Inflammatory macrophage (primary cell): ENCODE data around the gene SLC6A12.
"Not testable (repeated sequence)": the region's sequence is repeated elsewhere in the genome, so short reads cannot be mapped to it uniquely, and the experiment has no call there.

Experiments
- DNase-seq, 2 donors: peaks; one replicate each; pipeline ENCODE4 v3.0.0-alpha.2; 2020 to 2022

The SLC6A12 gene

GRCh38 chr12:196436-196835, 17.5 kb downstream of the SLC6A12 start:
- no peak for DNase-seq

DNA sequence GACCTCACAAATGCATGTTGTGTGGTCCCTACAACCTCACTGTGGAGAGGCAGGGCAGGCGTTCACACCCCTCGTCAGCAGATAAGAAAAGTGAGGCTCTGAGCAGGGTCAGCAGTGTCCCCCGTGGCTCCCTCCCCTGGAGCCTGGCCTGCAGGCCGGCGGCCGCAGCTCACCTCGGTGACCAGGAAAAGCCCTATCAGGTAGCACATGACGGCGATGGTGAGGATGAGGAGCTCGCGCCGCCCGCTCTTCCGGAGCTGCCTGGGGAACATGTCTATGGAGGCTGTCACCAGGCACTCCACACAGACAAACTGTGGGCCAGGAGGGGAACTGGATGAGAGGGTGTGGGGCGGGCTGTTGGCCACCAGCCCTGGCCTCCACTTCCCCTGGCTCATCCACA, 18.0 kb downstream of the SLC6A12 start:
- DNase-seq = no peak

DNA sequence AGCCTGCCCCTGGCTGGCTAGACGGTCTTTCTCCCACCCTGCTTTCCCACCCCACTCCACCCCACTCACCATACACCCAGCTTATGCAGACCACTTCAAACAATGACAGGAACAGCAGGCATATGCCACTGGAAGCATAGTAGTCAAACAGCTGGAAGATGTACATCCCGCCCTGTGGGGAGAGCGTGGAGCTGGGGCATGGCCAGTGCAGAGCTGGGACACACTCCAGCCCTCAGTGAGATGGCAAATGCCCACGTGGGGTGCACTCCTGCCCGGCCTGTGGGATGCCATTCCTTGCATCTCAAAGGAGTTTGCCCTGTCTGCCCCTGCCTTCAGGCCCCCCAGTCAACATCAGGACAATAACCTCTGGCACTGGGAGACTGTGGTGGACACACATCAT, 18.8 kb downstream of the SLC6A12 start:
- DNase-seq = no peak

DNA sequence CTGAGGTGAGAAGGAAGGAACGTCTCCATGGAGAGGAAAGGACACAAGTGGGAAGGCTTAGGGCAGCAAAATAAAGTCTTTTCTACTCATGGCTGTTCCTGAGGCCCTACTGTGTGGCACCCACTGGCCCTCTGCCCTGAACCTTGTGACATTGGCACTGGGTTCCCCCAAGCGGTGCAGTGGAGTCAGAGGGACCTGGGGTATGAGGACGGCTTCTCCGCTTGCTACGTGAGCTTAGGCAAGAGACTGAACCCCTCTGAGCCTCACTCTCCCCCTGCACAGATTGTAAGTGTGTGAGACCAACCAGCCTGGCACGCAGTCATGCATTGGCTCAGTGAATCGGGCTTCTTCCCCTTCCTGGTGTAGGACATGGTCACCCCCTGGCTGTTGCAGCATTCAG, 19.7 kb downstream of the SLC6A12 start:
- no peak for DNase-seq

DNA sequence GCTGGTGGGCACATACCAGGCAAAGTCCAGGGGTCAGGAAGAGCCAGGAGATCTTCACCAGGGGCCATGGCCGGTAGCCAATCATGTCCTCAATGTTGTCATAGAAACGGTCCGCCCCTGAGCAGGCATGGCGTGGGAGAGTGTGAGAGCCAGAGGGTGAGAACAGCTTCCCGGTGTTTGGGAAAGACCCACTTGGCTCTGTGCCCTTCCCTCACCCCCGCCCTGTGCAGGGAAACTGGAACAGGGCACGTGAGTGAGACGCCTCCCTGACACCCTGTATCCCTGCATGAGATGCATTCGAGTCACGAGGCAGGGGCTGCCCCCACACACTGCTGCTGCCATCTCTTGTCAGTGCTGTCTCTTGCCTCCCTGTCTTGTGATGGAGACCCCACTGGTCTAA, 20.7 kb downstream of the SLC6A12 start:
- DNase-seq = no peak

GRCh38 chr12:191541-191940, 22.4 kb downstream of the SLC6A12 start:
- DNase-seq = no peak

DNA sequence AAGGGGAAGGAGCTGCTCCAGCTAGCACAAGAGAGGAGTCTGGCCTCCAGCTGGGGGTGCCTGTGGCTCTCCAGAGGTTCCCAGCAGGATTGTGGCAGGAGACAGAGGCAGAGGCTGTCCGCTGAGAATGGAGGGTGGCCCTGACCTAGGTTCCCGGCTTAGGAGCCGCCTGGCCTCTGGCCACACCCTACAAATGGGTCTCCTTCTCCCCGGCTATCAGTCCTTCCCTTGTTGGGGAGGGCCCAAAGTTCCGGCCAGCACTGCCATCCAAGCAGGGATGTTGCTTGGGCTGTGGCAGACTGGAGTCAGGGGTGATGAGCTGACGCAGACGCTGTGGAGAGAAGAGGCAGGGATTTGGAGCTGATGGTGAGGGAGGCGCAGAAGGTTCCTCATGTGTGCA, 23.1 kb downstream of the SLC6A12 start:
- DNase-seq = no peak

DNA sequence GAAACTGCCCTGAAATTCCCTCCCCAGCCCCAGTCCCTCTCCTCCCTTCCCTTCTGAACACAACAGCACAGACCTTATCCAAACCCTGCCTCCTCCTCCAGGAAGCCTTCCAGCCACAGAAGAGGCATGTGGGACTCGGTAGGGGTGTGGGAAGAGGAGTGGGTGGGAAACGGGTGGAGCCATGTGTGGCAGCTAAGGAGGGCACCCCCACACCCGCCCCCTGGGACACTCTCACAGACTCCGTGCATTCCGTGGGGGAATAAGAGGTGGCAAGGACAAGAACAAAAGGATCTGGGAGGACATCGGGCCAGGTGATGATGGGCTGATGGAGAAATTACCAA, 24.4 kb downstream of the SLC6A12 start:
- no peak for DNase-seq

DNA sequence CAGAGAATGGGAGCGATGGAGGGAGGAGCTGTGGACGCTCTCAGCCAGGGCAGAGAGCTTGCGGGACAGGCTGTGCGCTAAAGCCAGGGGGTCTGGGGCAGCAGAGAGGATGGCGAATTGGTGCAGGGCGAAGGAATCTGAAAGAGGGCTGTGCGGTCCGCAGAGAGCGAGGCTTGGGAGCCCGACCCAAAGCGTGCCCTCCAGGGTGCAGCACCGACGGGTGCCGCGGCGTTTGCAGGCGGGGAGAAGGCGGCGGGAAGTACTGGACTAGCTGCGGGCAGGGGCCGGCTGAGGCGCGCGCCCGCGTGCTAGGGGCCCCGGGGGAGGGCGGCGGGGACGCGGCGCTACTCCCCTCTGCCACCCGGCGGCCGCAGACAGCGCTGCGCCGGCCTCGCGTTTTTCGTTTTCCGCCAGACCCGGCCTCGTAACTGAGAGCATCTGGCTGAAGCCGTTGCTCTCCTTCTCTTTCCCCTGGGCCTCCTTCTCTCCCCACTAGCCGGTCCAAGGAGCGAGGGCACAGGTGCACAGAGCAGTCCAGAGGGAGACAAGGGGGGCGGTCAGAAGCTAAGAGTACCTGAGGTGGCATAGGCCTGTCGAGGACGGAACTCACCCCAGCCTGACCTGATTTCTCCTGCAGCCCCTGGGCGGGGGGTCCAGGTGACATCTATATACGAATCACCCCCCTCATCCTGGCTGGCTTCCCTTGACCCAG, 24.9 kb downstream of the SLC6A12 start:
- peak; percentile 53 to 73 for DNase-seq

- DNase-seq = not testable (repeated sequence)
Measured at GRCh38 chr12:187986-188909, 25.7 kb downstream of the SLC6A12 start.

- no peak for DNase-seq
Measured at GRCh38 chr12:186006-186625, 27.8 kb downstream of the SLC6A12 start.

DNA sequence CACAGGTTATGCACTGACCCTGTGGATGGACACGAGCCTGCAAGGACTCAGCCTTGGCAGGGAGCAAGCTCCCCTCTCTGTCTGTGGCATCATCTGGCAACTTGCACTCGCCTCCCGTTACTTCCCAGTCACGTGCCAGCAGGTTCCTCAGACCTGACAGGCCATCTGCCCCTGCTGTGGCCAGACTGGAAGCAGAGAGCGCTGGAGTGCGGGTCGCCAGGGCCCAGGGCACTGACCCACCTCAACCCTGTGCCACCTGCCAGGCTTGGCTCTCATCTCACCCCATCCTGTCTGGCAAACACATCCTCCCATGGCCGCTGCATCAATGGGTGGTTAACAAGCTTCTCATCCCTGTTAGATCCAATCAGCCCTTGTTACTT, 28.4 kb downstream of the SLC6A12 start:
- DNase-seq = no peak

GRCh38 chr12:184811-185575, 29.0 kb downstream of the SLC6A12 start:
- peak; percentile 28 to 29 for DNase-seq

DNA sequence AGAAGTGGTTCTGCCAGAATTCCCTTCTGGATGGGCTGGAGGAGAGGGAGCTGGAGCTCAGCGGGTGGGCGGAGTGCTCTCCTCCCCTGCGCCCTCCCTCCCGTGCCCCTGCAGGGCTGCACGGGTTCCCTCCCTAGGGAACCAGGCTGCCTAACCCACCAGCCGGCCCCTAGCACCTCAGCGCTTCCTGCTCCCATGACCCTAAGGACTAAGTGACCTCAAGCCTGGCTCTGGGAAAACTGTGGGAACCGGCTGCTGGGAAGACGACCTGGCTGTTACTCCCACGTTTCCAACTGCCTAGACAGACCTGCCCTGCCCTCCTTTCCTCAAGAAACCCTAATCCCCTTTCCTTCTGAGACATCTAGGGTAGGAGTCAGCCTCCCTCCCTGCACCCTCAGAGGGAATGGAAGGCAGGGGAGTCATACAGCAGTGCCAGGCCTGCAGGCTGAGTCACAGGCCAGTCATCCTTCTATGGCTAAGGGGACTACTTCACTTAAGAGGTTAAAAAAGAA, 31.5 kb downstream of the SLC6A12 start:
- peak; percentile 43 to 58 for DNase-seq

DNA sequence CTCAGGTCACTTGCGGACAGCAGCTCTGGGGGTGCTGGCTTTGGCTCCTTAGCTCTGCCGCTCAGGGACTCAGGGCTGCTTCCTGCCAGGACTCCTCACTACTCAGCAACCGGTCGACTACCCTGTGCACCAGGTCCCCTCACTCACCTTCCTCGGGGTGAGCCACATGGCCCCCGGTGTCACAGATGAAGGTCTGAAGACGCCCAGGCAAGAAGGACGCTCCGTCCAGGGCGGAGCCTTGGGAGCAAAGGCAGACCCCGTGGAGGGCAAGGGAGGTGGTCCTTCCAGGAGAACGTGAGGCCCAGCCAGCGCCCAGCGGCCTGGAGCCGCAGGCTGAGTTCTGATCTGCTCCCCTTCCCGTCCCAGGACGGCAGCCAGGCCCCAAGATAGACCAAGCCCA, 32.0 kb downstream of the SLC6A12 start:
- no peak for DNase-seq

GRCh38 chr12:180445-180844, 33.5 kb downstream of the SLC6A12 start:
- peak; percentile 91 to 94 for DNase-seq

GRCh38 chr12:179885-180284, 34.1 kb downstream of the SLC6A12 start:
- DNase-seq = no peak

- DNase-seq = no peak
Measured at GRCh38 chr12:179131-179884, 34.6 kb downstream of the SLC6A12 start.

DNA sequence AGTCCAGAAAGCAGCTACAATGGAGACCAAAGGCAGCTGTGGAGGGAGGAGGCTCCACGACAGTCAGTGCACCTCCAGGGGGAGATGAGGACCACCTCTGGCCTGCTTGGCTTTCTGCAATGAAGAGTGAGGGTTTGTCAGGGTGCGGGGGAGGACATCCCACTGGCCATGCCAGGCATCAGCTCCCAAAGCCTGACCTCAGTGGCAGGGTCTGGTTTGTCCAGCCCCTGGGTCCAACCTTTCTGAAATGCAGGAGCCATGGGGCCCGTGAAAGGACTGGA, 35.2 kb downstream of the SLC6A12 start:
- no peak for DNase-seq

- DNase-seq = no peak
Measured at GRCh38 chr12:177980-178828, 35.8 kb downstream of the SLC6A12 start.

DNA sequence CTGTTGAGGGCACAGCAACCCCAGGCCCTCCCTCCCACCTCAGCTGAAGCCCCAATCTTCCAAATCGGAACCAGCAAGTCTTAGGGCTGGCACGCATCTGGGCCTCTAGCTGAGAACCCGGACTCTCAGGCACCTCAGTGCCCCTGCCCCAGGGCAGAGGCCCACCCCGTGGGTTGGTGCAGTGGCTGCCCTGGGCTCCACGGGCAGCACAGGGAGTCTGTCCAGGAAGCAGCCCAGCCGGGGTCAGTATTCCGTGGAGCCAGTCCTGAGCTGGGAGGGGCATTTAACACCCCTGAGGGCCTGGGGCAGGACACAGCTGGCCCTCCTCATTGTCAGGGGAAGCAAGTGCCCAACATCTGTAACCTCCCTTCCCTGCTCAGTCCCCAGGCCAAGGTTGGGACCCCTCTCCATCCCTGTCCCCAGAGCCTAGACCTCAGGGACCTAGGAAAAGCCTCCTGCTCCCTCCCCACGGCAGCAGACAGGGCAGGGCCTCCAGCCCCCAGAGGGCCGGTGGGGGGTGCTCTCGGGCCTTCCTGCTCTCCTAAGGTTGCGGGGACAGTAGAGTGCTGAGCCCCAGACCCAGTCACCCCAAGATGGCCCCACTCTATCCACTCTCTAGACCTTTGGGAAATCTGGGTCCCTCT, 36.5 kb downstream of the SLC6A12 start:
- no peak for DNase-seq
